Measurements from ENCODE around the gene CCDC138.

CCDC138 gene

DNA sequence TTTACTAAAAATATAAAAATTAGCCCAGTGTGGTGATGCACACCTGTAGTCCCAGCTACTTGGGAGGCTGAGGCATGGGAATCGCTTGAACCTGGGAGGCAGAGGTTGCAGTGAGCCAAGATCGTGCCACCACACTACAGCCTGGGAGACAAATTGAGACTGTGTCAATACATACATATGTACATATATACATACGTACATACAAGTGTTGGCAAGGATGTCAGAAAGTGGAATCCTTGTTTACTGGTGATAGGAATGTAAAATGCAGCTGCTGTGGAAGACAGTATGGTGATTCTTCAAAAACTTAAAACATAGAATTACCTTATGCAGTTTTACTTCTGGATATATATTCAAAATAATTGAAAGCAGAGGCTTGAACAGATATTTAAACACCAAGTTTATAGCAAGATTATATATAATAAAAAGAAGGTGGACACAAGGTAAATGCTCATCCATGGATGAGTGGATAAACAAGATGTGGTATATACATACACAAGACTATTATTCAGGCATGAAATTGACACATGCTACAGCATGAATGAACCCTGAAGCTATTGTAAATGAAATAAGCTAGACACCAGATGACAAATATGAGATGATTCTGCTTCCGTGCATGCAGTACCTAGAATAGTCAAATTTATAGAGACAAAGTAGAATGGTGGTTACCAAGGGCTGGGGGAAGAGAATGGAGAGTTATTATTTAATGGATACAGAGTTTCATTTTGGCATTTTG lies 43.2 kb downstream of the CCDC138 start:
- no peak for DNase-seq (ENCODE audit: low spot score)

DNA sequence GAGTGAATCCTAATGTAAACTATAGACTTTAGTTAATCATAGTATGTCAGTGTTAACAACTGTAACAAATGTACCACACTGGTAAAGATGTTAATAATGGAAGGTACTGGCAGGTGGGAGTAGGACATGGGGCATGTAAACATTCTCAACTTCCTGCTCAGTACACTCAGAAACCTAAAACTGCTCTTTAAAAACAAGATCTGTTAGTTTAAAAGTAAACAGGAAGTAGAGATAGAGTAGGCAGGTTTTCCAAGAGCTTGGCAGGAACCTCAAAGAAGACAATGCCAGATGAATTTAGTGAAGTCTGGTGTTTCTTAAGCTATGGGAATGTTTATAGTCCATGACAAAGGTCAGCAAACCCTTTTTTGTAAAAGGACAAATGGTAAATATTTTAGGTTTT lies 46.6 kb downstream of the CCDC138 start:
- no peak for DNase-seq (ENCODE audit: low spot score)

DNA sequence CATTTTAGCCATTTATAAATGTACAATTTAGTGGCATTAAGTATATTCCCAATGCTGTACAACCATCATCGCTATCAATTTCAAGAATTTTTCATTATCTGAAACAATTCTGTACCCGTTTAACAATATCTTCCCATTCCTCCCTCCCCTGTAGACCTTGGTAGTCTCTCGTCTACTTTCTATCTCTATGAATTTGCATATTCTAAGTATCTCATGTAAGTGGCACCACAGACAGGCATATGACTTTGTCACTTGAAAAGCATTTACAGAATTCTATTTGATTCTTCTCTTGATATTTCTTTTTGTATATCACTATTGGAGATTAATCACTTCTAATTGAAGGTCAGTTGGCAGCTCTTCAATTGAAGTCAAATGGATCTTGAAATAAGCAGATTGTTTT lies 48.0 kb downstream of the CCDC138 start:
- DNase-seq (ENCODE audit: low spot score), result no peak

DNA sequence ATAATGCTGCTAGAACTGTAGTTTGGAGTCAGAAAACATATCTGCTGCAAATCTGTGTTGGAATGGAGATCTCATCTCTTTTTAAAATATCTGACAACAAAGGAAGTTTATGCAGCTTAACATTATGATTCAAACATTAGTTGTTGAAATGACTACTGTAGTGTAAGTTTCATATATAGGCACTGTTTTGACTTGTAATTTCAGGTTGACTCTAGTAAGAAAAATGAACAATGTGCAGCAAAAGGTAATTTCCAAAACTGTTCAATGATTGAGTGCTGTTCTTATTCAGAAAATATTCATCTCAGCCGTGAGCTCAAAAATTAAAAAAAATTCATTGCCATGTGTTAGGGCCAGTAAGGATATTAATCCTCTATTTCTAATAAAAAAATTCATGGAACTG lies 48.5 kb downstream of the CCDC138 start:
- no peak for DNase-seq (ENCODE audit: low spot score)

DNA sequence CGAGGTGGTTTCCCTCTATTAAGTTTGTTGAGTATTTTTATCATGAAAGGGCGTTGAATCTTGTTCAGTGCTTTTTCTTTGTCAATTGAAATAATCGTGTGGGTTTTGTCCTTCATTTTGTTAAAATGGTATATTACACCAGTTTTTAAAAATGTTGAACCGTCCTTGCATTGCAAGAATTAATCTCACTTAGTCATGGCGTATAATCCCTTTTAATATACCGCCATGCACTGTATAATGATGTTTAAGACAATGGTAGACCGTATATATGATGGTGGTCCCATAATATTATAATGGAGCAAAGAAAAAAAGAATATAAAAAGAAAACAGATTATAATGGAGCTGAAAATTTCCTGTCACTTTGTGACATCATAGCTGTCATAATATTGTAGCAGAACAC lies 50.6 kb downstream of the CCDC138 start:
- DNase-seq (ENCODE audit: low spot score), result no peak

DNA sequence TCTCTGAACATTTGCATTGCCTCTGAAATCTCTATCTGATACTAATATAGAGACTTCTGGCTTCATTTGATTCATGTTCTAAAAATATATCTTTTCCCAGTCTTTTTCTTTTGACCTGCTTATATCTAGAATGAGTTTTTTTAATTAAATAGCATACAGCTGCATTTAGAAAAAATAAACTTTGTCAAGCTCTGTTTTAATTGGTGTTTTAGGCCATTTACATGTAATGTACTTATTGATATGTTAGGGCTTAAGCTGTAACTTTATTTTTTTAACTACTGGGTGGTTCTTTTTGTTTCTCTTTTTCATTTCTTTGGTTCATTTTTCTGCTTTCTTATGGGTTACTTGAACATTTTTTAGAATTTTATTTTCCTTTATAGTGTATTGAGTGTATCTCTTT lies 54.9 kb downstream of the CCDC138 start:
- DNase-seq (ENCODE audit: low spot score), result no peak

DNA sequence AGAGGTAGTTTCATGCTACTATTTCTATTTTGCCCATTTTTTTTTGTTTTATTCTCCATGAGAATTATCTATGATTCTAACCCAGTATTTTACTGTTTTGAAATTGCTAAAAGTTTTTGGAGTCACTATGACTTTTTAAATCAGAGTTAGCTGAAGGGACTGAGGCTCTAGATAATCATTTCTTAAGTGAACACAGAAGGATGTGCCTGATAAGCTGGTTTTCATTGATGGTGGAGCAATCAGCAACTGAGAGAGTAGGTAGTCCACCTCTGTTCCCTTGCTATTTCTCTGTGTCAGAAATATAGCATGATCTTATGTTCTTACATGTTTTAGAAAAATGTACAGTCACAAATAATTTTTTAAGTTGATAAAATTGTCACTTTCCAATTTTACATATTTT lies 59.4 kb downstream of the CCDC138 start:
- DNase-seq (ENCODE audit: low spot score), result no peak

DNA sequence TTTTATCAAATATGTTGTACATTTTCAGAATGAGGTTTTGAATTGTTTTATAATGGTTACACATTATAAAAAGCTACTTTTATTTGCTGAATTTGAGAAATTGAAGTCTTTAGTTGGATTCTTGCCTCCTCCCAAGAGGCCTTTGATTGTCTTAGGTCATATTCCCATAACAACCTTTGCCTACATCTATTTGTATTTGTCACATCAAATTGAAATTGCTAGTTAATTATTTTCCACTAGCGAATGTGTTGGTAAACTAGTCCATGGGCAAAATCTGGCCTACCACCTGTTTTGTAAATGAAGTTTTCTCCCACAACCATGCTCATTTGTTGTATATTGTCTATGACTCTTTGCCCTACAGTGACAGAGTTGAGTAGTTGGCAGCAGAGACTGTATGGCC lies 60.4 kb downstream of the CCDC138 start:
- DNase-seq (ENCODE audit: low spot score), result no peak

DNA sequence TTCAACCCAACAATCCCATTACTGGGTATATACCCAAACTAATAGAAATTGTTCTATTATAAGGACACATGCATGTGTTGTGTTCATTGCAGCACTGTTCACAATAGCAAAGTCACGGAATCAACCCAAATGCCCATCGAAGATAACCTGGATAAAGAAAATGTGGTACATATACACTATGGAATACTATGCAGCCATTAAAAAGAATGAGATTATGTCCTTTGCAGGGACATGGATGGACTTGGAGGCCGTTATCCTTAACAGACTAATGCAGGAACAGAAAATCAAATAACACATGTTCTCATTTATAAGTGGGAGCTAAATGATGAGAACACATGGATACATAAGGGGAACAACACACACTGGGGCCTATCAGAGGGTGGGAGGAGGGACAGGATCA lies 65.8 kb downstream of the CCDC138 start:
- DNase-seq (ENCODE audit: low spot score), result no peak

DNA sequence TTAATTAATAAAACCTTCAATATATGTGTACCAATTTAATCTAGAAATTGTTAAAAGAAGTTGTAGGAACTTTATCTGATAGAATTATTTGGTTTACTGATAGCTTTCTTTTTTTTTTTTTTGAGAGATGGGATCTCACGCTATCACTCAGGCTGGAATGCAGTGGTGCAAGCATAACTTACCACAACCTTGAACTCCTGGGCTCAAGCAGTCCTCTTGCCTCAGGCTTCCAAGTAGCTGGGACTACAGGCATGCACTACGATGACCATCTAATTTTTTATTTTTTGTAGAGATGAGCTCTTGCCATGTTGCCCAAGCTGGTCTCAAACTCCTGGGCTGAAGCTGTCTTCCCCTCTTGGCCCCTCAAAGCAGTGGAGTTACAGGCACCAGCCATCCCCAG lies 66.8 kb downstream of the CCDC138 start:
- no peak for DNase-seq (ENCODE audit: low spot score)

DNA sequence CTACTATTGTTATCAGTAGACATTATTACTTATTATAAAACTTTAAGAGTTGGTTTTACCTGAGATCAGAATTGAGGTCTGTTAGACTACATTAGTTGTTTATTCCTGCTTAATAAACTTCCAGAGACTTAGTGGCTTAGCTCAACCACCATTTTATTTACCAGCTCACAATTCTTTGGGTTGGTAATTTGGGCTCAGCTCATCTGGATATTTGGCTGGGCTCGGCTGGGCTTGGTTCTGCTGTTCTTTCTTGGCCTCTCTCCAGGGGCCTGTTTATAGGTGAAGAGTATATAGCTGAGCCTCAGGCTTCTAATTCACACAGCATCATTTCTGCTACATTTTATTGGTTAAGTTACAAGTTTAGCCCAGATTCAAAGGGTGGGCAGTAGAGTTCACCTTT lies 67.9 kb downstream of the CCDC138 start:
- no peak for DNase-seq (ENCODE audit: low spot score)

DNA sequence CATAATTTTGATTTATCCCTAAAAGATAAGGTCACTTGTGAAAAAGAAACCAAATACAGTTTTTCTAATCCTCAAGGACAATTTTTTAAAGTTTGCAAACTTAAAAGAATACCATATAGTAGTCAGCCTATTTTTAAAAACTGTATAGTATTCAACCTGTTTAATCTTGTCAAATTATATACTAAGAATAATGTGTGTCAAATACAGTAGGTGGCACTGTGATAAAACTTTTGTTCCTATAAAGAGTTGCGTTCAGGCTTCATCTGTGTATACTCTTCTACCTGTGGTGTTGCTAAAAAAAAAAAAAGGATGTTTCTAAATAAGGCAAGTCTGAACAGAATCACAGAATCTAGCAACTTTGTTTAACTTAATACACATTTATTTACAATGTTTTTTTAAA lies 68.6 kb downstream of the CCDC138 start:
- DNase-seq (ENCODE audit: low spot score), result peak; percentile 41

DNA sequence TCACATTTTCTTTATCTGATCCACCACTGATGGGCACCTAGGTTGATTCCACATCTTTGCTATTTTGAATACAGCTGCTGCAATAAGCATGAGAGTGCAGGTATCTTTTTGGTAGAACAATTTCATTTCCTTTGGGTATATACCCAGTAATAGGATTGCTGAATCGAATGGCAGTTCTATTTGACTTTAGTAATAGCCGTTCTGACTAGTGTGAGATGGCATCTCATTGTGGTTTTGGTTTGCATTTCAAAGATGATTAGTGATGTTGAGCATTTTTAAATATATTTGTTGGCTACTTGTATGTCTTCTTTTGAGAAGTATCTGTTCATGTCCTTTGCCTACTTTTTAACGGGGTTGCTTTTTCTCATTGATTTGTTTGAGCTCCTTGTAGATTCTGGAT lies 72.3 kb downstream of the CCDC138 start:
- DNase-seq (ENCODE audit: low spot score), result no peak

DNA sequence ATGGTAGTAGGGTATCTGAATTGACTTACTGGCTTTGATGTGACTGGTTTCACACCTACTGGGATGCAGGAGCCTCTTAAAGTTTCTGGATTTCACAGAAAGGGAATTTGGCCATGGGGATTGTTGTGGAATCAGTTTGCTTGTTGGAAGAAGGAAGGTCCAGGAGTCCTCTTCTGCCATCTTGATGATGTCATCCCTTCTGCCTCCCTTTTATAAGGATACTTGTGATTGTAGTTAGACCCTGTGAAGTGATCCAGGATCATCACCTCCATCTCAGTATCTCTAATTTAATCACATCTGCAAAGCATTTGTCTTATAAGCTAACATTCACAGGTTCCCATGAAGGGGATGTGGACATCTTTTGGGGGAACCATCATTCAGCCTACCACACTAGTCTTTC lies 79.5 kb downstream of the CCDC138 start:
- DNase-seq (ENCODE audit: low spot score), result no peak

DNA sequence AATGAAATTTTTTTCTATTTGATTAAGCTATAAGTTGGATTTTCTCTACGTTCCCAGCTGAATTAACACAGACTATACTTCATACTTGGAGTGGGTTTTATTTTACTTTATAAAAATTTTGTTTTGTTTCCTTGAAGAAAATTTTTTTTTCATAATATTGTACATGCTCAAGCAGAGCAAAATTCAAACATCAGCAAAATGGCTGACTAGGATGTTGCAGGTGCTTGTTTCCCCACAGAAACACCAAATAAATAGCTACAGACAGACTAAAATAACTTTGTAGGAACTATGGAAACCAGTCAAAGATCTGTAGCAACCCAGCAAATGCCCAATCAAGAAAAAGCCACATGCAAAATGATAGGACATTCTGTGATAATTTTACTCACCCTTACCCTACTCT lies 82.3 kb downstream of the CCDC138 start:
- no peak for DNase-seq (ENCODE audit: low spot score)

DNA sequence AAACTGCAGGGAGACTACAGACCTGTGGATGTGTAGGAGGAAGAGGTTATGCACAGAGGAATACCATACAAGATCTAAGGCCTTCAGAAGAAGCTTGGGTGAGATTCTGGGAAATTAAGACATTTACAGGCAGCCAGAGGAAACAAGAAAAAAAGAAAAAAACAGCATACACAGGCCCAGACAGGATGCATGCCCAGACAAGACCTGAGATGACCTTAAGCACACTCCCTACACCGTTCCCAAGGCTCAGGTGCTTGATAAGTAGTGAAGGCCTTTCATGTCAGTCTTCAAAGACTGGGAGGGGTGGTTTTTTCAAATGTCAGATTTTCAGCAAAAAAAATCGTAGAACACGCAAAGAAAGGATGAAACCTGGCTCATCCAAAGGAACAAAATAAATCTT lies 83.0 kb downstream of the CCDC138 start:
- DNase-seq (ENCODE audit: low spot score), result no peak

DNA sequence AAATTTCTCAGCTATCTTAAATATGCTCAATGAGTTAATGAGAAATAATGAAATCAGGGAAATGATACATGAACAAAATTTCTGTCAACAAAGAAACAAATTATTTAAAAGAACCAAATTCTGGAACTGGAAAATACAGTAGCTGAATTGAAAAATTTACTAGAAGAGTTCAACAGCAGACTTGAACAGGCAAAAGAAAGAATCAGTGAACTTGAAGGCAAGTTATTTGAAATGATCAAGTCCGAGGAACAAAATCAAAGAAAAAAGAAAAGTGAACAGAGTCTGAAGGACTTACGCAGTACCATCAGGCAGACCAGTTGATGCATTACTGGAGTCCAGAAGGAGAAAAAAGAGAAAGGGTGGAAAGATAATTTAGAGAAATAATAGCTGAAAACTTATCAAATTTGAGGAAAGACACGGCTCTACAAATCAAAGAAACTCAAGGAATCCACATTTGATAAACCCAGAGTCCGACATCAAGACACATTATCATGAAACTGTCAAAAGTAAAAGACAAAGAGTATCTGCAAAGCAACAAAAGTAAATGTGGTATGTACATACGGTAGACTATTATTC lies 83.6 kb downstream of the CCDC138 start:
- no peak for DNase-seq (ENCODE audit: low spot score)

DNA sequence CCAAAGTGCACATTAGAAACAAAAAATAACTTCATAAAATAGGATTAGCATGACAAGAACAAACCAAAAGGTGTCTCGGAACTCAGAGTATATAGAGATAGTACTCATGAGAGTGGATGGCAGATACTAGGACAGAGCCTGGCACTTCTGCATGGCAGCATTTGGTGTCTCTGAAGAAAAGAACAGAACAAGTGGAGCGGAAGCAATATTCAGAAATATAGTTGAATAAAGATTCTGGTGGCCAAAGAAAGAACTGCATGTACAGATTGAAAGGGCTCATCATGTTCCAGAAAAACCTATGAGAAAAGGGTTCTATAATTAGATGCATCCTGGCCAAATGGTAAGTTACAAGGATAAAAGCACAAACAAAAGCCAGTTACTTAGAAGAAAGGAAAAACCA lies 90.9 kb downstream of the CCDC138 start:
- DNase-seq (ENCODE audit: low spot score), result no peak

DNA sequence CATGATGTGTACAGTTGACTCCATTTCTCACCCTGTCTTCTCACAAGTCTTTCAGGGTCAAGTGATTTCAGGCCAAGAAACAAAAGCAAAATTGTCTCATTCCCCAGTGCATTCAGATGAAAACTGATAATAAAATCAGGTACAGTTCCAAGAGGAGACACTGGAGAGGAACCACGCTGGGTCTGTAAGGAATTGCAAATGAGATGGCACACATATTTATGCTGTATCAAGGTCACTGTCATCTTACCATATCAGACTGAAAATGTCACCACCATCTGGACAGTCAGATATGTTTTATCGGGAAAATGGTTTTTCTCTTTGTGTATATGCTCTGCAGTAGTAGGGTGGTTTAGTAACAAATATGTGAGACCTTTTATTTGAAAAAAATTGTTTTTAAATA lies 91.7 kb downstream of the CCDC138 start:
- DNase-seq (ENCODE audit: low spot score), result no peak

DNA sequence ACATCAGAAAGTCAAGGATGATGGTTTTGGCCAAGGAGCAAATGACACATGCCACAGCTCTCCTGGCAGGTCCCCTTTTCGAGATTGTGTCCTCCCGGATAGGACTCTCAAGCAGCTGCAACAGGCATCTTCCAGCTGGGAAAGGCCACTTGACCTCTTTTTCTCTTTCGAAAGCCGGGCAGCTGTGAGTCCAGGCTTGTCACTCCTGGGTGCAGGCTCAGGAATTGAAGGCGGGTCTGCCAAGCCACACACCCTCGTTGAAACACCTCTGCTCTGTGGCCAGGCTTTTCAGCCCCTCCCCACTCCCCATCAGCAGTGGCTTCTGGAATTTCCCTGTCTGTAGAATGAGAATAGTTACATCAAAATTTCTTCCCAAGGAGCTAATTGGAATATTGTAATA lies 98.0 kb downstream of the CCDC138 start:
- no peak for DNase-seq (ENCODE audit: low spot score)

DNA sequence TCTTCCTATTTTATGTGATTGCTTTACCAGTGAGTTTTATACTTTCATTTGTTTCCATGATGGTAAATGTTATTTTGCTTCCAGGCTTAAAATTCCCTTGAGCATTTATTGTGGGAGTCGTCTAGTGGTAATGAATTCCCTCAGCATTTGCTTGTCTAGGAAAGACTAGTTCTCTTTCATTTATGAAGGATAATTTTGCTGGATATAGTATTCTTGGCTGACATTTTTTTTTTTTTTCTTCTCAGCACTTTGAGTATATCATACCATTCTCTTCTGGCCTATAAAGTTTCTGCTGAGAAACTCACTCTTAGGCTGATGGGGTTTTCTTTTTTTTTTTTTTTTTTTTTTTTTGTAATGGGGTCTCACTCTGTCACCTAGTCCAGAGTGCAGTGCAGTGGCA lies 103.3 kb downstream of the CCDC138 start:
- DNase-seq (ENCODE audit: low spot score), result no peak

DNA sequence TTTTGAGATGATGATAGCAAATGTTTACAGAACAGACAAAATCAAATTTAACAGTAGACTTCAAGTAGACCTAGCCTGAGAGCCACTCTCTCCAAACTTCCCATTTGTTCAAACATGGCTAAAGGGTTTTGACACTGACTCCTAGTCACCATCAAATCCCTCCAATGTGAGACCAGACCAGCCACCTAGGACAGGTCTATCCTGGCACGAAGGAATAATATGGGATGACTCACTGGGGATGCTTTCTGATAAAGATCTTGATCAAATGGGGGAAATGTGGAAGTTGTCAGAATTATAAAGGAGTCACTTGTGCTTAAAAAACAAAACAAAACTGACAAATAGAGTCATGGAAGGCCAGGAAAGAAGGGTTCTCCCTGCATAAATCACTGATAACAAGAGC lies 106.7 kb downstream of the CCDC138 start:
- no peak for DNase-seq (ENCODE audit: low spot score)

DNA sequence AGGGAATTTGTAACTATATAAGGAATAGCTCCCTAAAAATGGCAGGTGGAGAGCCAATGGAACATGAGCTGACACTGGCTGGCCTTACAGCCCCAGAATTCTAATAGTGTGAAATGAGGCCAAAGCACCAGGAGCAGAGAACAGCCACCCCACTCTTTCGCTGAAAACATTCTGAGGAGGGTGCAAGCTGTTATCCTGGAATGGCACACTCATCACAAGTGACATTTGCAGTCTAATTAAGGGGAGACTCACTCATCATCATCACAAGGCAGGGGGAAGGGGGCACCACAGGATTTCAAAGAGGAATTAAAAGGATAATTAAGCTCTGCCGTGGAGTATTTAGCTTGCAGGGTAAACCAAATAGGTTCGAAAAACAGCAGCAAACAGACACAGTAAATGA lies 108.2 kb downstream of the CCDC138 start:
- DNase-seq (ENCODE audit: low spot score), result no peak

DNA sequence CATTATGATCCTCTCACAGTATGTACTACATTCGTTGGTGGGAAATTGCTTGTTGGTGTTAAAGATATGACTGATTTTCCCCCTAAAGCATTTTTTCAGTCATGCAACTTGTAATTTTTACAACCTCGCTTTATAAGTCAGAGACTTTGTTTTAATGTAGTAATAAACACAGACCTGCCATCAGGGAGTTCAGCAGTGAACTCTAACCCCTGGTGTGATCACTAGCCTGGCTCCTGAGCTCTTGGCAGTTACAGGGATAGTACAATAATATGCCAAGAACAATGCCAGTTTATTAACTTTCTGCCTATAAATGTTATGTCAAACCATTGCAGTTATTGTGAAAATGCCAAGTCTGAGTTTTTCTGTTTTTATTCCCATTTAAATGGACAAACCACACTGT lies 108.6 kb downstream of the CCDC138 start:
- no peak for DNase-seq (ENCODE audit: low spot score)
